ENCODE data around the gene NENF.

DNA sequence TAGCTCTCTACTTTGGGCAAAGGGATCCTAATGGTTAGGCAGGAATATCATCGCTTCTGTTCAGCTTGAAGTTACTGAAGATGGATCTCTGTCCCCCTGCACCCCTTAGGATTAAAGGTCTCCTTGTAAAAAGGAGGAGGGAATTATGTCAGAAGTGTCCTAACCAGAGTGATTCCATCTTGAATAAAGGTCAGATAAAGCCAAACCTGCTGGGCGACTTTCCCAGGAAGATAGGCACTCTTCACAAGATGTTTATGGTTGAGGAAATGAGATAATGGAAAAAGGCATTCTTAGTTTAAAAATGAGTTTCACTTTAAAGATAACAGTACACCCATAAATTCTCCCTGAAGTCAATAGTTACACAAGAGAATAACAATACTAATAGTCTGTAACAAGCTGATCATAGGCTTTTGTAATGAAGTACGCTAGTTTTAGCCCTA is 1.7 kb upstream of the NENF start:
- TF ChIP-seq EZH2phosphoT487 (IDR thresholded peaks at IDR 0.05; ENCODE audit: borderline replicate concordance, low read depth) (no peak), TCF12 (IDR thresholded peaks at IDR 0.05) (no peak)

Data from SK-N-SH (cell line).